Calu3 (cell line): Measurements from ENCODE around the gene FUT2. TPM values are rescaled to one million over a fixed set of nuclear protein-coding genes. Genes with fewer than 3 reads are reported as not detected.

Source experiments
- BruUV-seq: library from RNA; stranded (reverse); fragments of 400-500 nt; replicated peaks from 2 replicates; lab custom pipeline; 2021; lab: Mats Ljungman, UMichigan
- CTCF ChIA-PET: fragments of 300-600 bp; sonication (Branson Sonifier 250); formaldehyde crosslinking; loops from one replicate; lab custom pipeline; 2022; ENCODE audit warnings: antibody characterized with exemption; lab: Charles Lee
- DNase-seq: peaks from one replicate; pipeline ENCODE4 v3.0.0; 2022
- H3K27ac Mint-ChIP-seq: one replicate; pipeline ENCODE4 v1.8.0; 2022; ENCODE audit warnings: mixed read lengths; ENCODE audit not compliant: unreplicated experiment
- H3K27me3 Mint-ChIP-seq: one replicate; pipeline ENCODE4 v1.8.0; 2022; ENCODE audit warnings: mixed read lengths; ENCODE audit not compliant: unreplicated experiment
- H3K36me3 Mint-ChIP-seq: one replicate; pipeline ENCODE4 v1.8.0; 2022; ENCODE audit warnings: mild to moderate bottlenecking, moderate library complexity, mixed read lengths; ENCODE audit not compliant: insufficient read depth, unreplicated experiment
- H3K4me1 Mint-ChIP-seq: one replicate; pipeline ENCODE4 v1.8.0; 2022; ENCODE audit warnings: mild to moderate bottlenecking, low read depth, mixed read lengths; ENCODE audit not compliant: unreplicated experiment
- H3K4me3 Mint-ChIP-seq: one replicate; pipeline ENCODE4 v1.8.0; 2022; ENCODE audit warnings: mild to moderate bottlenecking, low read depth, moderate library complexity, mixed read lengths; ENCODE audit not compliant: unreplicated experiment
- H3K9me3 Mint-ChIP-seq: one replicate; pipeline ENCODE4 v1.8.0; 2022; ENCODE audit warnings: low read depth, mixed read lengths; ENCODE audit not compliant: unreplicated experiment
- intact Hi-C: fragments of 100-400 bp; cut with micrococcal nuclease; formaldehyde crosslinking; loops from one replicate; pipeline ENCODE4 v1.10.0; 2022; ENCODE audit not compliant: unreplicated experiment
- total RNA-seq: library from RNA; stranded (reverse); gene quantifications from 2 replicates; pipeline ENCODE4 v1.2.3, GENCODE V29; 2022
- TF ChIP-seq, protein P1 (sequence below): fragments of 200-600 bp; IDR thresholded peaks from one replicate; pipeline ENCODE4 v1.8.0; 2022; ENCODE audit warnings: antibody characterized with exemption; ENCODE audit not compliant: unreplicated experiment

Gene FUT2
- total RNA-seq, 1 experiment from 2014 or later, result 10.4 TPM

DNA sequence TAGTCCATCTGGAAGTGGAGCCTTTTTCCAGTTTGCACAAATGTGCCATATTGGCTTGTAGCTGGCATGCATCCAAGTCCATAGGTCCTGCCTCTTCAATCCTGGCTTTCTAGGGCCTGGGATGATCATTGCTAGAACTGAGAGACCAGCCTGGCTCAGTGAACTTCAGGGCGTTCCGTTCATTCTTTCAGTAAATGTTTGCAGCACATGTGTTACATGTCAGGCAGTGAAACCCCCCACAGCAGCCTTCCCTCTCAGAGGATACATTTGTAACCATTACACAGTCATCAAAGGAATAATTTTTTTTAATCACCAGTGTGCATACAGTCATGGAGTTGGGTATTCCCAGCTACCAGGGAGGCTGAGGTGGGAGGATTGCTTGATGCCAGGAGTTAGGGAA is 9.7 kb downstream of the FUT2 start:
- Mint-ChIP-seq H3K4me1 (no peaks in the 10 kb centered on the region), H3K9me3 (peaks cover 3% of the 10 kb centered on the region), H3K27me3 (no peaks in the 10 kb centered on the region), H3K36me3 (peaks cover 5% of the 10 kb centered on the region), H3K4me3 (no peak overlapping the region), H3K27ac (no peak overlapping the region)
- no peak for DNase-seq
- no TSS peak for BruUV-seq
- TF ChIP-seq, protein P1, sequence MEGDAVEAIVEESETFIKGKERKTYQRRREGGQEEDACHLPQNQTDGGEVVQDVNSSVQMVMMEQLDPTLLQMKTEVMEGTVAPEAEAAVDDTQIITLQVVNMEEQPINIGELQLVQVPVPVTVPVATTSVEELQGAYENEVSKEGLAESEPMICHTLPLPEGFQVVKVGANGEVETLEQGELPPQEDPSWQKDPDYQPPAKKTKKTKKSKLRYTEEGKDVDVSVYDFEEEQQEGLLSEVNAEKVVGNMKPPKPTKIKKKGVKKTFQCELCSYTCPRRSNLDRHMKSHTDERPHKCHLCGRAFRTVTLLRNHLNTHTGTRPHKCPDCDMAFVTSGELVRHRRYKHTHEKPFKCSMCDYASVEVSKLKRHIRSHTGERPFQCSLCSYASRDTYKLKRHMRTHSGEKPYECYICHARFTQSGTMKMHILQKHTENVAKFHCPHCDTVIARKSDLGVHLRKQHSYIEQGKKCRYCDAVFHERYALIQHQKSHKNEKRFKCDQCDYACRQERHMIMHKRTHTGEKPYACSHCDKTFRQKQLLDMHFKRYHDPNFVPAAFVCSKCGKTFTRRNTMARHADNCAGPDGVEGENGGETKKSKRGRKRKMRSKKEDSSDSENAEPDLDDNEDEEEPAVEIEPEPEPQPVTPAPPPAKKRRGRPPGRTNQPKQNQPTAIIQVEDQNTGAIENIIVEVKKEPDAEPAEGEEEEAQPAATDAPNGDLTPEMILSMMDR, result no peak
- intact Hi-C loops, result no loop called here
- CTCF ChIA-PET, result no interaction called here

DNA sequence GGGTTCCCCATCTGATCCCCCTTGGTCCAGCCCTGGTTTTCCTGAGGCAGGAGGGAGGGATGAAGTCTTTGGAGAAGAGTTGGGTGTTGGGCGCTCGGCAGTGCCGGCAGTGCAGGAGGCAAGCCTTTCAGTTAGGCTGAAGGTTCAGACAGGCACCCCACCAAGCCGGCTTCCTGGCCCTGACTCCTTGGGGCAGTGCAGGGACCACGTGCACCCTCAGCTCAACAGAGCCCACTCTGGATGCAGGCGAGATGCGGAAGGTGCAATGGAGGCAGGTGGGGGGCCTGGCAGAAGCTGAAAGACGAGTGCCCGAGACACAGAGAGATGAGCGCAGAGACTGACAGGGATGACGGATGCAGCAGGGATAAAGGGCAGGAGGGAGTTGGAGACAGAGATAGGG is 12.7 kb downstream of the FUT2 start:
- Mint-ChIP-seq H3K27ac (no peak overlapping the region), H3K27me3 (no peaks in the 10 kb centered on the region), H3K9me3 (peaks cover 3% of the 10 kb centered on the region), H3K36me3 (peaks cover 18% of the 10 kb centered on the region), H3K4me1 (peaks cover 12% of the 10 kb centered on the region), H3K4me3 (no peak overlapping the region)
- TF ChIP-seq, protein P1, result no peak
- CTCF ChIA-PET, result no interaction called here
- no peak for DNase-seq
- BruUV-seq, result no TSS peak
- intact Hi-C loops, result no loop called here

DNA sequence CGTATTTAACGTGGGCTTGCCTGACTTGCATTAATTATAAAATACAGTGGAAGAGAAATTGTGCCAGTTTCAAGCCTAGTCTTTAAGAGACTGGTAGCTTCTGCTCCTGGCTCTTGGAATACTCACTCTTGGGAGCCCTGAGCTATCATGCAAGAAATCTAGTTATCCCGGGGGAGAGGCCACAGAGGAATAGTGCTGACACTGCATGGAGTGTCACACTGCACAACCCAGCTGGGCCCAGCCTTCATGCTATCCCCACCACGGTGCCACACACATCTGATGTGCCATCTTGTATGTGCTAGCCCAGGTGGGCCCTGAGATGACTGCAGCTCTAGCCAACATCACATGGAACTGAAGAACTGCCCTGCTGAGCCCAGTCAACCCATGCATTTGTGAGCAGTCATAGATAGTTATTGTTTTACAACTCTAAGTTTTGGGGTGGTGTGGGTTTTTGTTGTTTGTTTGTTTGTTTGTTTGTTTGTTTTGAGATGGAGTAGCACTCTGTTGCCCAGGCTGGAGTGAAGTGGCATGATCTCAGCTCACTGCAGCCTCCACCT is 15.4 kb downstream of the FUT2 start:
- H3K27me3 Mint-ChIP-seq, result no peaks in the 10 kb centered on the region
- peaks cover 21% of the 10 kb centered on the region for H3K4me1 Mint-ChIP-seq
- TF ChIP-seq, protein P1, result no peak
- peaks cover 3% of the 10 kb centered on the region for H3K9me3 Mint-ChIP-seq
- no TSS peak for BruUV-seq
- peaks cover 39% of the 10 kb centered on the region for H3K36me3 Mint-ChIP-seq
- no peak for DNase-seq
- no peak overlapping the region for H3K27ac Mint-ChIP-seq
- intact Hi-C loops, result no loop called here
- CTCF ChIA-PET, result interaction anchor here (0.6 to 1.7 kb wide), 3 partner anchors 13 to 70 kb away, joined by 4 to 12 read pairs (median 6); no protein-coding TSS in a partner anchor
- no peak overlapping the region for H3K4me3 Mint-ChIP-seq

DNA sequence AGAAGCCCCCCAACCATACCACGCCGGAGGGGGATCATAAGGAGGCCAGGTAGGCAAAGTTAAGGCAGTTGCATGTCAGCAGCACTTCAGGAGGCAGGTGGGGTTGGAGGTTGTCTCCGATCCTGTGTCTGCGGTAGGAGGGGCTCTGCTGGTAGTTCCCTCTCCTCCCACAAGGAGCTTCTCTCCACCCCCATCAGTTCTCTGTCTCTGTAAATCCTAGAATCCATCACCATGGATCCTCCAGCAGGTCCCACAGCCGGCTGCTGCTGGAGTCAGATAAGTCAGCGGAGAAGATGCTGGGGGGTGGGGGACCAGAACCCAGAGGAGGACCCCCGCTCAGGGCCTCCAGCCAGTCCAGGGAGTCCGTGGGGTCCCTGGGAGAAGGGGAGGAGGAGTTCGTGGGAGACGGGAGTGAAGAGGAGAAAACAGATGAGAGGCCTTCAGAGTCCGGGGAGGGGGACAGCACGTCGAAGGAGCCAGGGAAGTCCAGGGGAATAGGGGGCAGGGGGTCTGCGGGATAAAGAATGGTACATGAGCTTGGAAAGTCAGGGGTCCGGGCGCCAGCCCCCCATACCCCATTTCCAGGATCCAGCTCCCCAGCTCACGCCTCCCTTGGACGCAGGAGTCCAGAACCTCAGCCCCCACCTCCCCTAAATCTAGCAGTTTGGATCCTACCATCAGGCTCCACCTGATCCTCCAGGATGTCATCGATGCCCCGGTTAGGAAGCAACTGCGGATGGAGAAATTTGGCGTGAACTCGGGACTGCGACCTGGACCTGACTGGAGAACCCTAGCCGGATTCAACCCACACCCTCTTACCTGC is 17.5 kb downstream of the FUT2 start:
- intact Hi-C loops, result no loop called here
- DNase-seq, result no peak

More for the DNA sequence above, 17.5 kb downstream of the FUT2 start:
- TF ChIP-seq, protein P1, result peak; percentile 43
- CTCF ChIA-PET, result interaction anchor here (0.6 to 2.6 kb wide), 8 partner anchors 11 to 71 kb away, joined by 3 to 12 read pairs (median 7); partner anchors contain the start of gene FUT2
- peak overlapping the region; percentile 89 for H3K4me3 Mint-ChIP-seq
- BruUV-seq, result TSS peak; percentile 26
- H3K4me1 Mint-ChIP-seq, result peaks cover 21% of the 10 kb centered on the region
- H3K36me3 Mint-ChIP-seq, result peaks cover 34% of the 10 kb centered on the region
- H3K27me3 Mint-ChIP-seq, result peaks cover 3% of the 10 kb centered on the region
- no peaks in the 10 kb centered on the region for H3K9me3 Mint-ChIP-seq
- H3K27ac Mint-ChIP-seq, result peak overlapping the region; percentile 65
